ENCODE results near the gene PPFIA1. TPM values are rescaled to one million over a fixed set of nuclear protein-coding genes. Genes with fewer than 3 reads are reported as not detected.
A peak's percentile ranks its signal among the peaks of the same experiment; 100 is the strongest.

The PPFIA1 gene
- total and polyA plus RNA-seq, 2 of the 8 experiments (the other 6 are each of a cell fraction or from before 2014, with no cell fraction given): 44.3 to 73.5 TPM

- H4K8ac ChIP-seq (ENCODE audit: extremely low read depth, insufficient read depth, low read length): no peak overlapping the region
- peaks cover 4% of the 10 kb centered on the region; the same call in 1 of the 2 replicates for H3K23me2 ChIP-seq (ENCODE audit: low read depth, low read length)
- H3K4me2 ChIP-seq (ENCODE audit: insufficient read depth in 1 of 2, low read depth in 2 of 2, low read length in 2 of 2): no peak overlapping the region
- ChIA-PET CTCF (ENCODE audit: partially characterized antibody) (no interaction called here), POLR2A (ENCODE audit: partially characterized antibody) (no interaction called here)
- H2AFZ ChIP-seq (ENCODE audit: low read length): no peak overlapping the region
- H2BK120ac ChIP-seq (replicated peaks; ENCODE audit: low read depth, low read length): no peak overlapping the region
- TF ChIP-seq EP300 (IDR thresholded peaks at IDR 0.05; ENCODE audit: borderline replicate concordance in 1 of 2, low read depth in 2 of 2, low read length in 2 of 2) (no peak), TAF1 (IDR thresholded peaks at IDR 0.05; ENCODE audit: low read depth, low read length) (no peak), POLR2A (IDR thresholded peaks at IDR 0.05; ENCODE audit: control extremely low read depth in 1 of 2, low read depth in 2 of 2, low read length in 2 of 2) (no peak), CEBPB (IDR thresholded peaks at IDR 0.05; ENCODE audit: low read depth, low read length) (no peak), FOSL1 (IDR thresholded peaks at IDR 0.05; ENCODE audit: insufficient read depth, low read depth, low read length) (no peak), EZH2 (IDR thresholded peaks at IDR 0.05; ENCODE audit: low read depth, low read length, severe bottlenecking) (no peak), CTCF (IDR thresholded peaks at IDR 0.05; ENCODE audit: control extremely low read depth in 1 of 3, insufficient read depth in 1 of 3, low read depth in 1 of 3, low read length in 3 of 3) (no peak), CREB1 (IDR thresholded peaks at IDR 0.05) (no peak), YY1 (IDR thresholded peaks at IDR 0.05; ENCODE audit: low read depth, low read length) (no peak), KDM1A (IDR thresholded peaks at IDR 0.05; ENCODE audit: borderline replicate concordance, low read length) (no peak), ZNF274 (IDR thresholded peaks at IDR 0.05; ENCODE audit: borderline replicate concordance, extremely low read depth, low read length) (no peak), KDM4A (IDR thresholded peaks at IDR 0.05; ENCODE audit: low read depth, low read length, severe bottlenecking) (no peak)
- H2BK15ac ChIP-seq (ENCODE audit: low read length): no peak overlapping the region
- no peak overlapping the region for H3K23ac ChIP-seq (ENCODE audit: insufficient read length)
- no peaks in the 10 kb centered on the region for H3K27me3 ChIP-seq (replicated peaks in 1 of 4; ENCODE audit: control insufficient read depth in 3 of 4, extremely low read depth in 1 of 4, insufficient read depth in 3 of 4, low read length in 3 of 4)
- H3K79me1 ChIP-seq (ENCODE audit: low read depth, low read length): no peaks in the 10 kb centered on the region
- H2BK20ac ChIP-seq (ENCODE audit: low read length): no peak overlapping the region
- no peak overlapping the region for H3K4me3 ChIP-seq (ENCODE audit: extremely low read depth in 1 of 4, insufficient read depth in 2 of 4, low read depth in 3 of 4, low read length in 4 of 4)
- peaks cover 3 to 4% of the 10 kb centered on the region in 2 experiments for H4K20me1 ChIP-seq (replicated peaks in 1 of 2; ENCODE audit: control insufficient read depth in 1 of 2, insufficient read depth in 2 of 2, low read length in 2 of 2)
- DNase-seq (ENCODE audit: low read depth in 1 of 2, low spot score in 2 of 2) (peak in 1 of 2 experiments; percentile 8), FAIRE-seq (no peak)
- H2AK5ac ChIP-seq (ENCODE audit: low read depth, low read length): no peak overlapping the region
- H3K4me1 ChIP-seq (replicated peaks in 1 of 4; ENCODE audit: control insufficient read depth in 3 of 4, insufficient read depth in 4 of 4, low read length in 3 of 4): no peaks in the 10 kb centered on the region
- no peak overlapping the region for H3K56ac ChIP-seq (replicated peaks; ENCODE audit: insufficient read length, low read depth, low read length)
- no peak overlapping the region for H3K14ac ChIP-seq (ENCODE audit: insufficient read length)
- no peak overlapping the region for H2BK12ac ChIP-seq (ENCODE audit: low read depth, low read length)
- H4K5ac ChIP-seq (ENCODE audit: insufficient read length, low read depth, low read length): no peak overlapping the region
- H3K18ac ChIP-seq (ENCODE audit: extremely low read depth, low read length): no peak overlapping the region
- peaks cover 3 to 9% of the 10 kb centered on the region in 2 experiments; a peak in 3 of 4 replicates for H3K79me2 ChIP-seq (ENCODE audit: control insufficient read depth in 1 of 2, insufficient read depth in 2 of 2, low read length in 2 of 2)
- H3K27ac ChIP-seq (ENCODE audit: low read depth, low read length): no peak overlapping the region
- H3K9ac ChIP-seq (replicated peaks in 1 of 4; ENCODE audit: extremely low read depth in 1 of 4, low read depth in 3 of 4, low read length in 3 of 4): no peak overlapping the region
- H4K91ac ChIP-seq (replicated peaks; ENCODE audit: insufficient read length, low read length): no peak overlapping the region
- no peak overlapping the region for H2BK5ac ChIP-seq (ENCODE audit: low read depth, low read length)
- no peaks in the 10 kb centered on the region for H3K9me3 ChIP-seq (ENCODE audit: insufficient read depth in 2 of 2, low read depth in 1 of 2, low read length in 1 of 2)
- 90% methylated on average over 2 of the region's 2 CpGs; no CpG with 5 or more reads in 1 of the 2 experiments for WGBS, 2 experiments (ENCODE audit: extremely low coverage in 1 of 2, insufficient coverage in 1 of 2, insufficient read length in 1 of 2, insufficient replicate concordance in 2 of 2, low coverage in 1 of 2, low lambda C conversion rate in 2 of 2, missing lambda C conversion rate in 1 of 2)
- H3K36me3 ChIP-seq (ENCODE audit: control insufficient read depth in 2 of 4, insufficient read depth in 4 of 4, low read length in 3 of 4): peaks cover 11 to 55% (median 30%) of the 10 kb centered on the region in 4 experiments
- H3K4ac ChIP-seq (replicated peaks; ENCODE audit: insufficient read length, low read depth, low read length): no peak overlapping the region
These were observed 98.5 kb downstream of the PPFIA1 start for GRCh38 chr11:70368961-70369360.

All from H1 (cell line).